Type B pancreatic cell (in vitro differentiated cells): ENCODE measurements around the gene MPDZ. TPM values are rescaled to one million over a fixed set of nuclear protein-coding genes. Genes with fewer than 3 reads are reported as not detected.

Experiments used
- DNase-seq: peaks from one replicate; pipeline ENCODE4 v3.0.0; 2021; ENCODE audit warnings: mixed read lengths; ENCODE audit not compliant: unreplicated experiment; ENCODE audit errors: extremely low spot score
- H3K27ac Mint-ChIP-seq: 2 replicates; pipeline ENCODE4 v1.8.0; 2021; ENCODE audit warnings: mild to moderate bottlenecking, mixed read lengths
- H3K27me3 Mint-ChIP-seq: 2 replicates; pipeline ENCODE4 v1.8.0; 2021; ENCODE audit warnings: mixed read lengths
- H3K36me3 Mint-ChIP-seq: 2 replicates; pipeline ENCODE4 v1.8.0; 2021; ENCODE audit warnings: mixed read lengths
- H3K4me1 Mint-ChIP-seq: one replicate; pipeline ENCODE4 v1.8.0; 2021; ENCODE audit warnings: mixed read lengths; ENCODE audit not compliant: unreplicated experiment
- H3K4me3 Mint-ChIP-seq: 2 replicates; pipeline ENCODE4 v1.8.0; 2021; ENCODE audit warnings: mild to moderate bottlenecking, mixed read lengths
- H3K9me3 Mint-ChIP-seq: 2 replicates; pipeline ENCODE4 v1.8.0; 2021; ENCODE audit warnings: mixed read lengths
- CTCF ChIP-seq: fragments of 200-600 bp; sonication (generic); conservative IDR thresholded peaks from 2 replicates; pipeline ENCODE4 v1.5.0; 2021; ENCODE audit warnings: antibody characterized with exemption, mild to moderate bottlenecking
- total RNA-seq: library from RNA; stranded (reverse); gene quantifications from 2 replicates; pipeline ENCODE4 v1.2.1, GENCODE V29; 2021; ENCODE audit warnings: low replicate concordance

Gene MPDZ
- total RNA-seq, 1 donor from 2014 or later, result 53.0 TPM

- no peaks in the 10 kb centered on the region for H3K27me3 Mint-ChIP-seq
- TF ChIP-seq CTCF, result no peak
- no peak for DNase-seq
- H3K36me3 Mint-ChIP-seq, result peaks cover 36% of the 10 kb centered on the region
- no peak overlapping the region for H3K27ac Mint-ChIP-seq
- H3K4me3 Mint-ChIP-seq, result no peak overlapping the region
- no peaks in the 10 kb centered on the region for H3K9me3 Mint-ChIP-seq
- no peaks in the 10 kb centered on the region for H3K4me1 Mint-ChIP-seq
Measured at GRCh38 chr9:13171261-13171660, 108.2 kb downstream of the MPDZ start.

- Mint-ChIP-seq H3K27me3 (no peaks in the 10 kb centered on the region), H3K4me3 (no peak overlapping the region), H3K4me1 (no peaks in the 10 kb centered on the region), H3K36me3 (peaks cover 19% of the 10 kb centered on the region), H3K9me3 (no peaks in the 10 kb centered on the region), H3K27ac (no peak overlapping the region)
- DNase-seq, result no peak
- no peak for TF ChIP-seq CTCF
Measured at GRCh38 chr9:13166996-13167395, 112.5 kb downstream of the MPDZ start.

- Mint-ChIP-seq H3K4me1 (no peaks in the 10 kb centered on the region), H3K9me3 (no peaks in the 10 kb centered on the region), H3K36me3 (peaks cover 15% of the 10 kb centered on the region), H3K27me3 (no peaks in the 10 kb centered on the region), H3K27ac (no peak overlapping the region), H3K4me3 (no peak overlapping the region)
- no peak for DNase-seq
- no peak for TF ChIP-seq CTCF
Measured at GRCh38 chr9:13165956-13166355, 113.5 kb downstream of the MPDZ start.

GRCh38 chr9:13165236-13165945 lies 114.1 kb downstream of the MPDZ start:
- Mint-ChIP-seq H3K27me3 (no peaks in the 10 kb centered on the region), H3K9me3 (no peaks in the 10 kb centered on the region), H3K36me3 (peaks cover 14% of the 10 kb centered on the region), H3K4me3 (no peak overlapping the region), H3K27ac (no peak overlapping the region), H3K4me1 (no peaks in the 10 kb centered on the region)
- DNase-seq, result no peak
- TF ChIP-seq CTCF, result no peak

GRCh38 chr9:13163946-13164345 lies 115.5 kb downstream of the MPDZ start:
- Mint-ChIP-seq H3K36me3 (peaks cover 18% of the 10 kb centered on the region), H3K4me1 (no peaks in the 10 kb centered on the region), H3K4me3 (no peak overlapping the region), H3K27ac (no peak overlapping the region), H3K9me3 (no peaks in the 10 kb centered on the region), H3K27me3 (no peaks in the 10 kb centered on the region)
- no peak for TF ChIP-seq CTCF
- no peak for DNase-seq

GRCh38 chr9:13163287-13163686 lies 116.2 kb downstream of the MPDZ start:
- Mint-ChIP-seq H3K4me3 (no peak overlapping the region), H3K9me3 (no peaks in the 10 kb centered on the region), H3K27me3 (no peaks in the 10 kb centered on the region), H3K4me1 (no peaks in the 10 kb centered on the region), H3K36me3 (peaks cover 18% of the 10 kb centered on the region), H3K27ac (no peak overlapping the region)
- no peak for TF ChIP-seq CTCF
- DNase-seq, result no peak
